ENCODE data around the gene CRAMP1. TPM values are rescaled to one million over a fixed set of nuclear protein-coding genes. Genes with fewer than 3 reads are reported as not detected.

The CRAMP1 gene
- total RNA-seq, 2 donors from 2014 or later, result 16.5 to 19.5 TPM

DNA sequence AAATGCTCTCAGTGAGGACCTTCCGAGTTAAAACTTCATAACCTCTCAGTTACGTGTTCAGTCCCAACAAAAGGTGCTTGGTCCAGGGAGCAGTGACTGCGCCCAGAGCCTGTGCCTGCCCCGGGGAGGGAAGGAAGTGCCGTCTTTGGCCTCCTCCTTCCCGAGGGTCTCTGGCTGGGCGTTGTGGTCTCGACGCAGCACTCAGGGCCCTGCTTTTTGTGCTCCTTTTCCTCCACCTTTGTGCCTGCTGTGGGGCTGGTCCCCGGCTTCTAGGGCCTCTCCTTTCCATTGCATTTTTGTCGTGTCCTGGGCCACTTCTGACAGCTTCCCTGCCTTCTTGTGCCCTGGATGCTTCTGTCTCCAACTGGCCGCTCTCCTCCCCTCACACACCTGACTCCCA lies 29.1 kb downstream of the CRAMP1 start:
- no peak for ATAC-seq
- no peak for DNase-seq (ENCODE audit: low spot score in 2 of 2)
- peaks cover 0 to 9% of the 10 kb centered on the region in 2 donors for H3K36me3 Mint-ChIP-seq
- H3K9me3 Mint-ChIP-seq, result no peaks in the 10 kb centered on the region
- no peak overlapping the region for H3K27ac Mint-ChIP-seq

DNA sequence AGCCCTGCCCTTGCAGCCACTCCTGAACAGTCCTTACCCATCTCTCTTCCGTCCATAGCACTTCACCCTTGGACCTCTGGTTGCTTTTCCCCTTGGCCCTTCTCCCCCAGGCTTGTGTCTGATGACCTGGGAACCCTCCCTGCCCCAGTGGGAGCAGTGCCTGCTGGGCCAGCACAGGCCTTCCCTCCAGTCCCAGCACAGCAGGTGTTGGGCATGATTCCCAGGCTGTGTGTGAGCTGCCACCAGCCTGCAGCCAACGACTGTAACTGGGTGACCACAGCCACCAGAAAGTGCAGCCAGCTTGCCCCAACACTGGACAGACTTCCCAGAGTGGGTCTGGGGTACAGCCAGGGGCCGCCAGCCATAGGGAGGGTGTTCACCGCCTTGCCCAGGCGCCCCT lies 30.0 kb downstream of the CRAMP1 start:
- DNase-seq (ENCODE audit: low spot score in 2 of 2) (no peak), ATAC-seq (no peak)
- peak overlapping the region in 1 of 2 donors; percentile 53 for H3K27ac Mint-ChIP-seq

DNA sequence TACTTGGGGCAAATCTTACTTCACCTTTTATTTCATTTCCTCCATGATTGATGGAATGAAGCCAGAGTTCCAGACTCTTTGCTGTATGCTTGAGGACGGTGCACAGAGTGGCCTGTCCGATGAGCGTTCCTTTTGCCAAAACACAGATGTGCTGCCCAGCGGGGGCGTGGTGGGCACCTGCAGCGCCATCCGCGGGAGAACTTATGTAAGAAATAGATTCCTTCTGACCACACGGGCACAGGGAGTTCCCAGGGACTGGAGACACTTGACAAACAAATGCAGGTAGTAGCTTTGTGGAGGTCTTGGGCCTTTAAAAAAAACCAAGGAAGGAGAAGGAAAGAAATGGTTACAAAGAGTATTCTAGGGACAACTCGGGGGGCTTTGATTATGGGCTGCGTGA lies 30.6 kb downstream of the CRAMP1 start:
- Mint-ChIP-seq H3K36me3 (peaks cover 0 to 17% of the 10 kb centered on the region in 2 donors), H3K9me3 (no peaks in the 10 kb centered on the region), H3K27ac (no peak overlapping the region)
- DNase-seq (ENCODE audit: low spot score in 2 of 2), result no peak
- ATAC-seq, result no peak

More for the DNA sequence above, 30.0 kb downstream of the CRAMP1 start:
- H3K36me3 Mint-ChIP-seq, result peaks cover 0 to 15% of the 10 kb centered on the region in 2 donors
- H3K9me3 Mint-ChIP-seq, result no peaks in the 10 kb centered on the region

DNA sequence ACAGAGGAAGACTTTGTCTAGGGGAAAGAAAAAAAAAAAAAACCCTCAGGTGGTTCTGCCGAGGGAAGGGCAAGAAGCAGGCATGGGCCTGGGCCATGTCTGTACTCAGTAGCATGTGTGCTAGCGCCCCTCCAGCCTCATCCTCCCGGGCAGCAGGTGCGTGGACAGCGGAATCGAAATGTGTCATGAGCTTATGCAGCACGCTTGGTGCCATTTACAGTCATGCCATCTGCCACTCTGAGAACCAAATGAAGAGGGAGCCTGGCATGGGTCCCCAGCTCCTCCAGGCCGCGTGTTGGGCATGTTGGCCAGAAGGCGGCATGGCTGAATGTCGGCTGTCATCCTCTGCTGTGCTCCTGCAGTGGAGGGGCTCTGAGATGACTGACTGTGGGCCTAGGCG lies 31.4 kb downstream of the CRAMP1 start:
- H3K9me3 Mint-ChIP-seq, result no peaks in the 10 kb centered on the region
- DNase-seq (ENCODE audit: low spot score in 2 of 2) (no peak), ATAC-seq (no peak)
- peaks cover 0 to 21% of the 10 kb centered on the region in 2 donors for H3K36me3 Mint-ChIP-seq
- H3K27ac Mint-ChIP-seq, result peak overlapping the region in 1 of 2 donors; percentile 31

DNA sequence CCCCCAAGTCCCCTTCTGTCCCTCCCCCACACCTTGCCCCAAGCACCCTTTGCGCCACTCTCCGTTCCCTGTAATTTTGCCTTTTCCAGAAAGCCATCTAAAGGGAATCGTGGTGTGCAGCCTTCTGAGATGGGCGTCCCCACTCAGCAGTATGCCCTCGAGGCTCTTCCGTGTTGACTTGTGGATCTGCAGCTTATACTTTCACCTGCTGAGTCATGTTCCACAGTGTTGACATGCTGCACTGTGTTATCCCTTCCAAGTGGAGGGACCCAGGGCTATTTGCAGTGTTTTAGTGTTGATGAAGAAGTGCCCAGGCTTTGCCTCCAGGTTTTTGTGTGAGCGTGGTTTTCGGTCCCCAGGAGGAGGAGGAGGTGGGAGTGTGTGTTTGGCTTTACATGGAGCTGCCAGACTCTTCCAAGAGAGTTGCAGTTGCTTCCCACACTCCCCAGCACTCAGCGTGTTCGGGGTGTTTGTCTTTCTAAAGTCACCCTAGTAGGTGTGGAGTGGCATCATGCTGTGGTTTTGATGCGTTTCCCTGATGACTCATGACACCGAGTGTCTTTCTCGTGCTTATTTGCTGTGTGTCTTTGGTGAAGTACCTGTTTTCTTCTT lies 33.9 kb downstream of the CRAMP1 start:
- Mint-ChIP-seq H3K36me3 (peaks cover 5 to 31% of the 10 kb centered on the region in 2 donors), H3K9me3 (no peaks in the 10 kb centered on the region), H3K27ac (peak overlapping the region; percentile 55 to 82)
- ATAC-seq (peak; percentile 86 to 94), DNase-seq (ENCODE audit: low spot score in 2 of 2) (peak in 1 of 2 donors; percentile 33)

DNA sequence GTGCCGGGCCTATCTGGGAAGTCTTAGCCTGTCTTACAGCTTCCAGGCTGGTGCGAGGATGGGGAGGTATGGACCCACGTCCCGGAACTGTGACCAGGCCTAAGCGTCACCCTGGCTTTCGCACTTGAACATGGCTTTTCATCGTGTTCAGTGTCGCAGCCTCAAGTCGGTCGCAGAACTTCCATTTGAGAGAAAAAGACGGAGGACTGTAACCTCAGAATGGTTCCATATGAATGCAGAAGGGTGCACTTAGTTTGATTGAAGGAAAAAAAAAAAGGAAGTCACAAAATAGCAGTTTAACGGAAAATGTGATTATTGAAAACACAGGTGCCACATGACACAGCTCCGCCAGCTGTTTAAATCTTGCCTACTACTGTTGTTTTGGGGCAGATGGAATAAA lies 35.7 kb downstream of the CRAMP1 start:
- H3K27ac Mint-ChIP-seq, result peak overlapping the region in 1 of 2 donors; percentile 3
- DNase-seq (ENCODE audit: low spot score in 2 of 2) (no peak), ATAC-seq (no peak)
- H3K36me3 Mint-ChIP-seq, result peaks cover 13 to 41% of the 10 kb centered on the region in 2 donors
- no peaks in the 10 kb centered on the region for H3K9me3 Mint-ChIP-seq

DNA sequence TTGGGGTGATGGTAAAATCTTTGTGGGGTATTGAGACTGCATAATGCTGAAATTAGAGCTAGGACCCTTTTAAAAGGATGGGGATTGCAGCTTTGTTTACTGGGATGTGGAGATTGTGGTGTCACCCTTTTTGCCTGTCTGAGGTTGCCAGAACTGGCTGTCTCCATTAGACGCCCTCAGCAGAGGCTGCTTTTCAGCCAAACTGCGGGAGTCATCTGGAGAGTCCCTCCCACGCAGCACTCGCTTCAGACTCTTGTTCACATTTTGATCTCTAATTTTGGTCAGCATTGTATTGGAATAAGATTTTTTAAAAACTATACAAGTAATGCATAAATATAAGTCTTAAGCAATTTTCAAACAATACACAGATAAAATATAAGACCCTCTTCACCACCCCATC lies 38.0 kb downstream of the CRAMP1 start:
- Mint-ChIP-seq H3K27ac (no peak overlapping the region), H3K36me3 (peaks cover 16 to 50% of the 10 kb centered on the region in 2 donors), H3K9me3 (no peaks in the 10 kb centered on the region)
- DNase-seq (ENCODE audit: low spot score in 2 of 2) (no peak), ATAC-seq (no peak)

DNA sequence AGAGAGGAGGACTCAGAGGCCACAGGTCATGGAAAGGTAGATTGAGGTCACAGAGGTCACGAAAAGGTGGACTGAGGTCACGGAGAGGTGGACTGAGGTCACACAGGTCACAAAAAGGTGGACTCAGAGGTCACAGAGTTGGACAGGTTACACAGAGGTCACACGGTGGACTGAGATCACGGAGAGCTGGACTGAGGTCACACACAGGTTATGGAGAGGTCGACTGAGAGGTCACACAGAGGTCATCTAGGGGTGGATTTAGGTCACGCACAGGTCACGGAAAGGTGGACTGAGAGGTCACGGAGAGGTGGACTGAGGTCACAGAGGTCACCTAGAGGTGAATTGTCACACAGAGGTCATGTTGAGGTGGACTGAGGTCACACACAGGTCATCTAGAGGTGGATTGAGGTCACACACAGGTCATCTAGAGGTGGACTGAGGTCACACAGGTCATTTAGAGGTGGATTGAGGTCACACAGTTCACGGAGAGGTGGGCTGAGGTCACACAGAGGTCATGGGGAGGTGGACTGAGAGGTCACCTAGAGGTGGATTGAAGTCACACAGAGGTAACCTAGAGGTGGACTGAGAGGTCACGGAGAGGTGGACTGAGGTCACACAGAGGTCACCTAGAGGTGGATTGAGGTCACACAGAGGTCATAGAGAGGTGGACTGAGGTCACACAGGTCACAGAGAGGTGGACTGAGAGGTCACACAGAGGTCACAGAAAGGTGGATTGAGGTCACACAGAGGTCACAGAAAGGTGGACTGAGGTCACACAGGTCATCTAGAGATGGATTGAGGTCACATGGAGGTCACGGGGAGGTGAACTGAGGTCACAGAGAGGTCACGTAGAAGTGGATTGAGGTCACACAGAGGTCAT lies 39.2 kb downstream of the CRAMP1 start:
- Mint-ChIP-seq H3K27ac (peak overlapping the region; percentile 72 to 95), H3K36me3 (peaks cover 21 to 45% of the 10 kb centered on the region in 2 donors), H3K9me3 (no peaks in the 10 kb centered on the region)
- ATAC-seq, result no peak
- DNase-seq (ENCODE audit: low spot score in 2 of 2), result no peak

DNA sequence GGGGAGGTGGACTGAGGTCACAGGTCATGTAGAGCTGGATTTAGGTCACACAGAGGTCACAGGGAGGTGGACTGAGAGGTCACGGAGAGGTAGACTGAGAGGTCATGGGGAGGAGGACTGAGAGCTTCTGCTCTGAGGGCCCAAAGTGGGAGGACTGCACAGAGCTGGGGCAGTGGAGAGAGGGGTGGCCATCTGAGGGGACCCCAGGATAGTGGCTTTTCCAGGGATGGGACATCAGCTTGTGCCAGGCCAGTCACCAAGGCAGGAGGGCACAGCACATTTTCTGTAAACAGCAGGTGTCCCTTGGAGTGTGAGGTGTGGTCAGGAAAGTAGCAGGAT lies 39.8 kb downstream of the CRAMP1 start:
- peak overlapping the region in 1 of 2 donors; percentile 72 for H3K27ac Mint-ChIP-seq
- no peak for DNase-seq (ENCODE audit: low spot score in 2 of 2)
- no peak for ATAC-seq
- H3K9me3 Mint-ChIP-seq, result no peaks in the 10 kb centered on the region
- H3K36me3 Mint-ChIP-seq, result peaks cover 21 to 39% of the 10 kb centered on the region in 2 donors

DNA sequence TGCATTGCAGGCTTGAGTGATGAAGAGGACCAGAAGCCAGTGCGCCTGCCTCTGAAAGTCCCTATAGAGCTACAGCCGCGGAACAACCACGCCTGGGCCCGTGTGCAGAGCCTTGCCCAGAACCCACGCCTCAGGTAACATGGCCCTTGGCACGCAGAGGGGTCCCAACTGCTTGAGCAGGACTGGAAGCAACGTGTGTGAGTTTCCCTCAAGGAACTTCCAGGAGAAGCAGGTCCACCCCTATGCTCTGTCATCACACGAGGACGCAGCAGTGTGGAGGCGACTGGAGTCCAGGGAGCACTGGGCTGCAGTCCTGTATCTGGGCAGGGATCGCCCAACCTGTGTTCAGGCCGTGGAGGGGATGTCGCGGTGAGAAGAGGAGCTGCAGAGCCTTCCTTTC lies 40.9 kb downstream of the CRAMP1 start:
- DNase-seq (ENCODE audit: low spot score in 2 of 2) (no peak), ATAC-seq (no peak)
- H3K27ac Mint-ChIP-seq, result no peak overlapping the region
- H3K36me3 Mint-ChIP-seq, result peaks cover 21 to 34% of the 10 kb centered on the region in 2 donors
- no peaks in the 10 kb centered on the region for H3K9me3 Mint-ChIP-seq

DNA sequence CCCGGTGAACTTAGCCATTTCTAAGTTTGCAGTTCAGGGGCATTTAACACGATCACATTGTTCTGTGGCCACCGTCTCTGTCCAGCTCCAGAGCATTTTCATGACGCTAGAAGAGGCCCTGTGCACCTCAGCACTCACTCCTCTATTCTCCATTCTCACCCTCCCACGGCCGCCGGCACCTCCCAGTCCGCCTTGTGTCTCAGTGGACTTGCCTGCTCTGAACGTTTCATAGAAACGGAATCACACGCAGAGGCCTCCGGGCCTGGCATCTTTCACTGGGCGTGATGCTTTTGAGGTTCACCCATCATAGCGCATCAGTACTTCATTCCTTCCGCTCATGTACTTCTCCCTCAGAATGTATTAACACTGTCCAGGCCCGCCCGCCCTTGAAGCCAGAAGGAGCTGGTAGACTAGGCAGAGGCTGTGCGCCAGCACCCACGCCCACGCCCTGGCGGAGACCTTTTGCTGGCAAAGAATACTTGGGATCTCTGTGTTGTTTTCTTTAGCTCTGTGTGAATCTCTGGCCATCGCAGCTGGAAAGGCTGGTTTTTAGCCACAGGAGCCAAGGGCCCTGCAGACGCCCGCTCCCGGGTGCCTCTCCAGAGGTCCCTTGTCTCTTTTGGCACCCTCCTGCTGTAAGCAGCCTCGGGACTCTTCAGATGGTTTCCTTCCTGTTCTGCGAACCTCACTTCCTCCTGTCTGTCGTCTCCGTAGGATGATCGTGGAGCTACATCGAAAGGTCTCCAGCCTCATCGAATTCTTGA lies 42.5 kb downstream of the CRAMP1 start:
- Mint-ChIP-seq H3K9me3 (no peaks in the 10 kb centered on the region), H3K36me3 (peaks cover 21 to 33% of the 10 kb centered on the region in 2 donors), H3K27ac (no peak overlapping the region)
- DNase-seq (ENCODE audit: low spot score in 2 of 2) (no peak), ATAC-seq (no peak)

DNA sequence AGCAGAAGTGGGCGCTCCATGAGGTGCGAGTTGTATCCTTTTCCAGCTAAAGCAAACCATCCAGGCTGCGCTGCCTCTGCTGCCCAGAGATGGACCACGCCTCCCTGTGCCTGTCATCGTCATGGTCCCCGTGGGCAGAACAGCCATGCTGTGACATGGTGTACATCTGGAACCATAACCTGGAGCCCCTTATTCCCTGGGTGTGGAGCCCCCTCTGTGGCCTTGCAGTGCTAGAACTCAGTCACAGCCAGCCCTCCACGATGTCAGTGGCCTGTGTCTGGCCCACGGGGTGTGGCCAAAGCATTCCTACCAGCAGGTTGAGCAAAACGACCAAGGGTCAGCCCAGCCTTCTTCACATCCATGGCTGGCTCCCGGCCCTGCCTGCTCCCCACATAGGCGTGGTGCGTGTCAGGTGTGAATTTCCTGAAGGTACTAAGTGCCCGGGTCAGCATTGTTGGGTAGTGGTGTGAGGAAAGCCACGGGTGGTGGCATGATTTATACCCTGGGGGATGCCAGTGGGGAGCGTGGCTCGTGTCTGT lies 43.2 kb downstream of the CRAMP1 start:
- H3K27ac Mint-ChIP-seq, result peak overlapping the region in 1 of 2 donors; percentile 85
- ATAC-seq (no peak), DNase-seq (ENCODE audit: low spot score in 2 of 2) (no peak)
- H3K9me3 Mint-ChIP-seq, result no peaks in the 10 kb centered on the region
- H3K36me3 Mint-ChIP-seq, result peaks cover 21 to 30% of the 10 kb centered on the region in 2 donors

DNA sequence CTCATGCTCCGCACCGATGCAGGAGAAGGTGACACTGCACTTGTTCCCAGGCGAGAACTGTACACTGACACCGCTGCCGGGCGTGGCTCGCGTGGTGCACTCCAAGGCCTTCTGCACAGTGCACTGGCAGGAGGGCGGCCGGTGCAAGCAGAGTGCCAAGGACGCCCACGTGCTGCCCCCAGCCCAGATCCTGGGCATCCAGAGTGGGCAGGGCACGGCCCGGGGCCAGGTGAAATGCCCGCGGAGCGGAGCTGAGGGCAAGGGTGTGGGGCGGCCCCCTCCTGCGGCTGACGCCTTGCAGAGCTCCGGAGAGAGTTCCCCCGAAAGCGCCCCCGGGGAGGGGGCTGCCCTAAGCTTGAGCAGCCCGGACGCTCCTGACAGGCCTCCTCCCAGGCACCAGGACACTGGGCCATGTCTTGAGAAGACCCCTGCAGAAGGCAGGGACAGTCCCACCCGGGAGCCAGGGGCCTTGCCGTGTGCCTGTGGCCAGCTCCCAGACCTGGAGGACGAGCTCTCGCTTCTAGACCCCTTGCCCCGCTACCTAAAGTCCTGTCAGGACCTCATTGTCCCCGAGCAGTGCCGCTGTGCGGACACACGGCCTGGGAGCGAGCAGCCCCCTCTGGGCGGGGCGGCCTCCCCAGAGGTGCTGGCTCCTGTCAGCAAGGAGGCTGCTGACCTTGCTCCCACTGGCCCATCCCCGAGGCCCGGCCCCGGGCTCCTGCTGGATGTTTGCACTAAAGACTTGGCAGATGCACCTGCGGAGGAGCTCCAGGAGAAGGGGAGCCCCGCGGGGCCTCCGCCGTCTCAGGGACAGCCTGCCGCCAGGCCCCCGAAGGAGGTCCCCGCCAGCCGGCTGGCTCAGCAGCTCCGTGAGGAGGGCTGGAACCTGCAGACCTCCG lies 44.0 kb downstream of the CRAMP1 start:
- Mint-ChIP-seq H3K36me3 (peaks cover 14 to 22% of the 10 kb centered on the region in 2 donors), H3K9me3 (no peaks in the 10 kb centered on the region), H3K27ac (no peak overlapping the region)
- no peak for DNase-seq (ENCODE audit: low spot score in 2 of 2)
- no peak for ATAC-seq

DNA sequence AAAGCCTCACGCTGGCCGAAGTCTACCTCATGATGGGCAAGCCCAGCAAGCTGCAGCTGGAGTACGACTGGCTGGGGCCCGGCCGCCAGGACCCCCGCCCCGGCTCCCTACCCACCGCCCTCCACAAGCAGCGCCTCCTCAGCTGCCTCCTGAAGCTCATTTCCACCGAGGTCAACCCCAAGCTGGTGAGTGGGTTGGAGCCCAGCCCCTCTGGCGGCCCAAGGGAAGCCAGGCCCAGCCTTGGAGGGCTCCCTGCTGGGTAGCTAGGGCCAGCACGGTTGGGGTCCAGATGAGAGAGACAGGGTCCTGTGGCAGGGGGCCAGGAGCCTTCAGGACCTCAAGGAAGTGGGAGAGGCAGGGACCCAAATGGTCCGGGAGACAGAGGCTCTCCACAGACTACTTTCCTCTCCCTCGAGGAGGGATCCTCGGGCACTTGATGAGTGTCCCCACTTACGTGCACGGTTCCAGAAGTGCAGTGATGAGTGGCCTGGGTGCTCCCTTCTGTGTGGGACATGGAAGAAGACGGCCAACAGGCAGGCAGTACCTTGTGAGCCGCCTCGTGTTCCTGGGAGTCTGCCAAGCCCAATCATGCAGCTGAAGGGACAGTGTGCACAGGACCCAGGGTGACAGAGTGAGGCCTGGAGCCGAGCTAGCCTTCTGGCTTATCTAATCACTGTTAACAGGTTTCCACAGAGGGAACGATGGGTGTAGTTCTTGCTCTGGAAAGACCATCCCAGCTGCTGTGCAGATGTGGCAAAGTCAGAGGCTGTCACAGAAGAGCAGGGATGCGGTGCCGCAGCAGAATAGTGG lies 44.9 kb downstream of the CRAMP1 start:
- H3K27ac Mint-ChIP-seq, result no peak overlapping the region
- DNase-seq (ENCODE audit: low spot score in 2 of 2) (no peak), ATAC-seq (no peak)
- H3K9me3 Mint-ChIP-seq, result no peaks in the 10 kb centered on the region
- H3K36me3 Mint-ChIP-seq, result peaks cover 8 to 14% of the 10 kb centered on the region in 2 donors

DNA sequence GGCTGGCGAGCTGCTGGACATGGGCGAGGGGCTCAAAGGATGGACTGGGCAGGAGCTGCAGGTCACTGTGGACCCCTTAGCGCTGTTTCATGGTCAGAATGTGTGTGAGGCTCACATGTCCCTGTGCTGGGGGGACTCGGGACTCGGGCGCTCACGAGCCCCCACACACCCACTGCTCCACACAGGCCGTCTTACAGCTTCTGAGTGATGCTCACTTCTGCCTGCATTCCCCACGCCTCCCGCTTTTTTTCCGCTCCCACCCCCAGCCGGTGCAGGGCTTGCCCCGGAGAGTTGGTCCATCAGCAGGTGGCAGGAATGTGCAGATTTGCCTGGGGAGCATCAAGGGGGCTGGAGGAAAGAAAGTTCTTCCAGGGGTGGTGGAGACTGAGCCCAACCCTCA lies 45.7 kb downstream of the CRAMP1 start:
- peak overlapping the region in 1 of 2 donors; percentile 47 for H3K27ac Mint-ChIP-seq
- ATAC-seq (no peak), DNase-seq (ENCODE audit: low spot score in 2 of 2) (no peak)
- H3K9me3 Mint-ChIP-seq, result no peaks in the 10 kb centered on the region
- peaks cover 8 to 13% of the 10 kb centered on the region in 2 donors for H3K36me3 Mint-ChIP-seq
